T-cell (primary cell): ENCODE data around the gene DCLRE1B. TPM values are rescaled to one million over a fixed set of nuclear protein-coding genes. Genes with fewer than 3 reads are reported as not detected.

Source experiments
- ATAC-seq, 4 experiments: fragments of 200-7000 bp in 3 of 4; fragments of 150-1000 bp in 1 of 4; cut with Tn5 transposase; replicated peaks in 1 of 4; 1 replicate in 3 of 4; 2 replicates in 1 of 4; pipeline ENCODE4 v1.10.0; 2021; ENCODE audit warnings: moderate library complexity in 3 of 4, mild to moderate bottlenecking in 2 of 4, moderate number of reproducible peaks in 1 of 4
- CTCF ChIA-PET, 2 donors: fragments of 300-600 bp; sonication (Branson Sonifier 250); formaldehyde crosslinking; loops; one replicate each; lab custom pipeline; 2022; ENCODE audit warnings: antibody characterized with exemption in 2 of 2; lab: Charles Lee
- POLR2A ChIA-PET, 2 donors: fragments of 300-600 bp; sonication (Branson Sonifier 250); formaldehyde crosslinking; loops; one replicate each; lab custom pipeline; 2022; ENCODE audit warnings: antibody characterized with exemption in 2 of 2; lab: Charles Lee
- DNase-seq, 35 experiments: peaks; one replicate each; pipeline versions ENCODE4 v3.0.0 to v3.0.0-alpha.2; 2013 to 2023
- H3K27ac ChIP-seq: one replicate; pipeline ENCODE4 v1.5.1; 2013; ENCODE audit warnings: low read length
- H3K27me3 ChIP-seq, 2 experiments: replicated peaks in 1 of 2; 1 replicate in 1 of 2; 2 replicates in 1 of 2; pipeline versions ENCODE4 v1.6.1 to v1.7.0; 2013; ENCODE audit warnings: low read length in 1 of 2, mixed read lengths in 1 of 2; ENCODE audit not compliant: control insufficient read depth in 2 of 2, insufficient read depth in 2 of 2; ENCODE audit errors: extremely low read depth in 1 of 2
- H3K36me3 ChIP-seq, 2 donors: 1 replicate in 1 of 2; 2 replicates in 1 of 2; pipeline versions ENCODE4 v1.6.1 to v1.7.0; 2013; ENCODE audit warnings: low read length in 1 of 2; ENCODE audit not compliant: control insufficient read depth in 2 of 2, insufficient read depth in 1 of 2; ENCODE audit errors: extremely low read depth in 1 of 2
- H3K4me1 ChIP-seq, 2 experiments: 1 replicate in 1 of 2; 2 replicates in 1 of 2; pipeline versions ENCODE4 v1.6.1 to v1.7.0; 2013; ENCODE audit warnings: low read length in 2 of 2, mixed read lengths in 1 of 2; ENCODE audit not compliant: insufficient read depth in 2 of 2, control insufficient read depth in 1 of 2; ENCODE audit errors: extremely low read depth in 1 of 2
- H3K4me3 ChIP-seq, 2 donors: 1 replicate in 1 of 2; 2 replicates in 1 of 2; pipeline versions ENCODE4 v1.5.1 to v1.7.0; 2013; ENCODE audit warnings: mild to moderate bottlenecking in 2 of 2, low read length in 1 of 2, moderate library complexity in 1 of 2; ENCODE audit not compliant: control insufficient read depth in 1 of 2; ENCODE audit errors: extremely low read depth in 1 of 2
- H3K9me3 ChIP-seq: 2 replicates; pipeline ENCODE4 v1.7.0; 2013
- H3K27ac Mint-ChIP-seq, 2 donors: one replicate each; pipeline ENCODE4 v1.8.0; 2020 to 2021; ENCODE audit warnings: mild to moderate bottlenecking in 2 of 2, mixed read lengths in 2 of 2
- H3K27me3 Mint-ChIP-seq, 2 donors: one replicate each; pipeline ENCODE4 v1.8.0; 2021 to 2022; ENCODE audit warnings: mixed read lengths in 2 of 2
- H3K36me3 Mint-ChIP-seq: one replicate; pipeline ENCODE4 v1.8.0; 2021; ENCODE audit warnings: mixed read lengths
- H3K4me1 Mint-ChIP-seq, 3 donors: one replicate each; pipeline ENCODE4 v1.8.0; 2020 to 2022; ENCODE audit warnings: mixed read lengths in 3 of 3, mild to moderate bottlenecking in 1 of 3
- H3K4me3 Mint-ChIP-seq, 3 donors: one replicate each; pipeline ENCODE4 v1.8.0; 2020 to 2022; ENCODE audit warnings: mild to moderate bottlenecking in 3 of 3, mixed read lengths in 3 of 3, moderate library complexity in 3 of 3
- H3K9me3 Mint-ChIP-seq, 3 donors: one replicate each; pipeline ENCODE4 v1.8.0; 2020 to 2022; ENCODE audit warnings: mixed read lengths in 3 of 3
- WGBS: methylation state at CpG from one replicate; pipeline ENCODE4 v1.1.5; 2013; ENCODE audit warnings: missing lambda C conversion rate; ENCODE audit not compliant: insufficient coverage; 5-methylcytosine and 5-hydroxymethylcytosine counted together
- total RNA-seq, 35 experiments: library from RNA in 6 of 35; stranded (reverse) in 6 of 35; fragments of 120-200 nt in 1 of 35; gene quantifications; one replicate each; pipeline versions ENCODE4 v1.2.1 to v1.2.4 and lab custom pipeline; 2013 to 2026

The DCLRE1B gene
- total RNA-seq, 5 donors from 2014 or later (not counting 1 experiment from before 2014, with no cell fraction given) = 5.6 to 6.1 (median 5.9) TPM

- no peak overlapping the region for H3K4me3 ChIP-seq
- no peak overlapping the region for H3K27ac ChIP-seq
- H3K27me3 ChIP-seq = peaks cover 0 to 2% of the 10 kb centered on the region in 2 experiments
- peaks cover 3% of the 10 kb centered on the region for H3K36me3 Mint-ChIP-seq
- no peak overlapping the region for H3K27ac Mint-ChIP-seq
- no peak overlapping the region for H3K4me3 Mint-ChIP-seq
- H3K9me3 Mint-ChIP-seq = no peaks in the 10 kb centered on the region
- H3K27me3 Mint-ChIP-seq = no peaks in the 10 kb centered on the region
- no peaks in the 10 kb centered on the region for H3K4me1 ChIP-seq
- ATAC-seq (no peak), DNase-seq (no peak)
- no peaks in the 10 kb centered on the region for H3K36me3 ChIP-seq
- no peaks in the 10 kb centered on the region for H3K9me3 ChIP-seq
- H3K4me1 Mint-ChIP-seq = peaks cover 0 to 5% (median 0%) of the 10 kb centered on the region in 3 donors
- ChIA-PET POLR2A (interaction anchor here (0.5 to 1.3 kb wide), 4 partner anchors 10 to 72 kb away, joined by 3 to 4 read pairs (median 3); partner anchors contain the start of gene HIPK1 (in 1 of the 2)), CTCF (no interaction called here)
These were observed 13.1 kb downstream of the DCLRE1B start for GRCh38 chr1:113918243-113918642.

GRCh38 chr1:113922957-113923356 lies 17.8 kb downstream of the DCLRE1B start:
- no peak overlapping the region for H3K4me3 Mint-ChIP-seq
- DNase-seq = no peak
- no peaks in the 10 kb centered on the region for H3K9me3 Mint-ChIP-seq
- WGBS = 100% methylated on average over 2 of the region's 4 CpGs
- Histone ChIP-seq H3K27me3 (peaks cover 0 to 2% of the 10 kb centered on the region in 2 experiments), H3K4me1 (no peaks in the 10 kb centered on the region), H3K9me3 (no peaks in the 10 kb centered on the region), H3K36me3 (no peaks in the 10 kb centered on the region), H3K27ac (no peak overlapping the region), H3K4me3 (no peak overlapping the region)
- ChIA-PET CTCF (no interaction called here), POLR2A (no interaction called here)
- H3K36me3 Mint-ChIP-seq = no peaks in the 10 kb centered on the region
- H3K27me3 Mint-ChIP-seq = no peaks in the 10 kb centered on the region
- peaks cover 3 to 7% (median 3%) of the 10 kb centered on the region in 3 donors for H3K4me1 Mint-ChIP-seq
- ATAC-seq = no peak
- no peak overlapping the region for H3K27ac Mint-ChIP-seq

DNA sequence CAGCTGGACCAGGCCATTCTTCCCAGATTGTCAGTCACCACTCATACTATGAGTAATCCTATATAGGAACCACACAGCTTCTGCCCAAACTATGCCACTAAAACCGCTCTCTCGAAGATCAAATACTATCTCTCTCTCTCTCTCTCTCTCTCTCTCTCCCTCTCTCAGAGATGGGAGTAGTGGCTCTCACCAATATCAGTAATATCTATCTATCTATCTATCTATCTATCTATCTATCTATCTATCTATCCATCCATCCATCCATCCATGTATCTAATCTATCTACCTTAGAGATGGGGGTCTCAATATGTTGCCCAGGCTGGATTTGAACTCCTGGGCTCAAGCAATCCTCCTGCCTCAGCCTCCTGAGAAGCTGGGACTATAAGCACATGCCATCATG lies 19.3 kb downstream of the DCLRE1B start:
- no peak for ATAC-seq
- no peaks in the 10 kb centered on the region for H3K36me3 Mint-ChIP-seq
- peaks cover 14 to 19% (median 14%) of the 10 kb centered on the region in 3 donors for H3K4me1 Mint-ChIP-seq
- Histone ChIP-seq H3K36me3 (no peaks in the 10 kb centered on the region), H3K27me3 (peaks cover 0 to 2% of the 10 kb centered on the region in 2 experiments), H3K4me3 (no peak overlapping the region), H3K9me3 (no peaks in the 10 kb centered on the region), H3K27ac (no peak overlapping the region), H3K4me1 (peaks cover 8 to 10% of the 10 kb centered on the region in 2 experiments)
- ChIA-PET CTCF (no interaction called here), POLR2A (interaction anchor here in 1 of 2 donors (0.6 to 1.0 kb wide), 4 partner anchors 21 to 112 kb away, joined by 3 to 11 read pairs (median 4); partner anchors contain the start of gene RSBN1)
- H3K4me3 Mint-ChIP-seq = no peak overlapping the region
- no CpG with 5 or more reads among the region's 2 CpGs for WGBS
- no peak for DNase-seq
- no peaks in the 10 kb centered on the region for H3K27me3 Mint-ChIP-seq
- no peak overlapping the region for H3K27ac Mint-ChIP-seq
- H3K9me3 Mint-ChIP-seq = no peaks in the 10 kb centered on the region

GRCh38 chr1:113928187-113928930 lies 23.2 kb downstream of the DCLRE1B start:
- Mint-ChIP-seq H3K4me3 (peak overlapping the region; percentile 89 to 97 (median 96)), H3K27me3 (no peaks in the 10 kb centered on the region), H3K9me3 (no peaks in the 10 kb centered on the region), H3K36me3 (peaks cover 6% of the 10 kb centered on the region), H3K4me1 (peaks cover 44 to 53% (median 47%) of the 10 kb centered on the region in 3 donors), H3K27ac (peak overlapping the region; percentile 98 to 99)
- Histone ChIP-seq H3K27me3 (no peaks in the 10 kb centered on the region), H3K4me1 (peaks cover 24 to 26% of the 10 kb centered on the region in 2 experiments), H3K27ac (peak overlapping the region; percentile 95), H3K4me3 (peak overlapping the region; percentile 93 to 95), H3K9me3 (no peaks in the 10 kb centered on the region), H3K36me3 (no peaks in the 10 kb centered on the region)
- POLR2A ChIA-PET = interaction anchor here (0.6 to 9.2 kb wide), 22 partner anchors 10 to 798 kb away, joined by 3 to 221 read pairs (median 4); partner anchors contain the start of genes AP4B1 (in 2 of the 2), DCLRE1B (in 1 of the 2) and RSBN1 (in 1 of the 2)
- no CpG with 5 or more reads among the region's 6 CpGs for WGBS
- CTCF ChIA-PET = interaction anchor here (0.6 to 6.2 kb wide), 13 partner anchors 11 to 116 kb away, joined by 3 to 86 read pairs (median 4); partner anchors contain the start of genes AP4B1 (in 1 of the 2), DCLRE1B (in 1 of the 2) and RSBN1 (in 1 of the 2)
- ATAC-seq (no peak), DNase-seq (no peak)

DNA sequence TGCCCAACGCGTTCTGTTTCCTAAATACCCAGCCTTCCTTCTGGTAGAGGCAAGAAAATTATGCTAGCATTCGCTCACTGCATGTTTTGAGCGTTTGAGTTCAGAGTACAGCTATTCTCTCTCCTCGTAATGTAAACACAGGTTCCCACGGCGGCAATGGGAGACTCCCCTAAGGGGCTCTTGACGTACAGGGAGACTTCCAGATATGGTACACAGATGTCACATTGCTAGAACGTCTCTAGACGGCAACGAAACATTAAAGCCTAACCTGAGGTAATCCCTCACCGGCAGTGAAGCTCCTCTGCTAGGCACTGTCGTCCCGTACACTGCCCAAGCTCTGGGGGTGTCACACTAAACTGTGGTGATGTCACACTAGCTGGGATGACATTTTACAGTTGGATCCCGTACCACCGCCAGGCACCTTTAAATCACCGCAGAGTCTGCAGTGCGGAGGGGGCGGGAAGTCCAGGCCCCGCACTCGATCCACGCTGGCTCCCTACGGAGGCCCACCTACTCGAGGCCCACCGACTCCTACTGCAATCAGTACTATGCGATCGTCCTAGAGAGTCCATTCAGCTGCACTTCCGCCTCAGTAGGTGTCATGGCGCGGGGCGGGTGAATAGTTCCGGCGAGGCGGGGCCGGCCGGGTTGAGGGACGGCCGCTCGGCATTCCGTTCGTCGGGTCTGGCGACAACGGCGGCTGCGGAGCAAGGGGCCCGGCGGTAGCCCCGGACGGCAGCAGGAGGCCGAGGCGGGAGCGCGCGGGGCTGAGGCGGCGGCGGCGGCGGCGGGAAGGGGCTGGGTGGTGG lies 24.0 kb downstream of the DCLRE1B start, which contains the start of gene HIPK1:
Gene HIPK1, plus strand, starts transcription at position 384 of the 809 bp plus-strand sequence.
- ChIA-PET POLR2A (interaction anchor here (0.5 to 9.2 kb wide), 22 partner anchors 11 to 798 kb away, joined by 3 to 221 read pairs (median 4); partner anchors contain the start of genes AP4B1 (in 2 of the 2), DCLRE1B (in 1 of the 2) and RSBN1 (in 1 of the 2)), CTCF (interaction anchor here (0.6 to 6.2 kb wide), 20 partner anchors 11 to 1213 kb away, joined by 3 to 86 read pairs (median 4); partner anchors contain the start of genes DCLRE1B (in 2 of the 2), AP4B1 (in 1 of the 2), PPM1J (in 1 of the 2) and RSBN1 (in 1 of the 2))
- Histone ChIP-seq H3K9me3 (no peaks in the 10 kb centered on the region), H3K36me3 (no peaks in the 10 kb centered on the region), H3K27ac (peak within 1 kb of the TSS; percentile 95), H3K4me1 (peaks cover 28 to 34% of the 10 kb centered on the region in 2 experiments), H3K27me3 (no peaks in the 10 kb centered on the region), H3K4me3 (peak within 1 kb of the TSS; percentile 93 to 98)
- Mint-ChIP-seq H3K4me3 (peak within 1 kb of the TSS; percentile 89 to 97 (median 96)), H3K9me3 (no peaks in the 10 kb centered on the region), H3K4me1 (peaks cover 52 to 61% (median 54%) of the 10 kb centered on the region in 3 donors), H3K27me3 (no peaks in the 10 kb centered on the region), H3K36me3 (peaks cover 12% of the 10 kb centered on the region), H3K27ac (peak within 1 kb of the TSS; percentile 99)
- ATAC-seq = peak; percentile 66 to 78 (median 75)
- DNase-seq = peak; percentile 85 to 95 (median 92)
- under 1% methylated on average over 58 of the region's 61 CpGs for WGBS
